HCT116 (cell line): ENCODE measurements around the gene REEP5.

Experiments
- EZH2 ChIP-seq: fragments of 200-600 bp; sonication (generic); IDR thresholded peaks from 2 replicates; pipeline ENCODE4 v1.6.1; 2017; ENCODE audit warnings: antibody characterized with exemption, mixed run types
- EZH2phosphoT487 ChIP-seq: fragments of 200-600 bp; IDR thresholded peaks from 2 replicates; pipeline ENCODE4 v1.6.1; 2018; ENCODE audit warnings: antibody characterized with exemption, borderline replicate concordance
- JUND ChIP-seq: IDR thresholded peaks from 2 replicates; pipeline ENCODE4 v1.6.1; 2012
- POLR2A ChIP-seq: IDR thresholded peaks from 2 replicates; pipeline ENCODE4 v1.7.0; 2011; ENCODE audit warnings: borderline replicate concordance; ENCODE audit not compliant: insufficient read depth, insufficient read length; ENCODE audit errors: extremely low read depth
- POLR2AphosphoS5 ChIP-seq: IDR thresholded peaks from 2 replicates; pipeline ENCODE4 v1.6.1; 2011; ENCODE audit warnings: mild to moderate bottlenecking, low read depth, low read length, moderate library complexity

DNA sequence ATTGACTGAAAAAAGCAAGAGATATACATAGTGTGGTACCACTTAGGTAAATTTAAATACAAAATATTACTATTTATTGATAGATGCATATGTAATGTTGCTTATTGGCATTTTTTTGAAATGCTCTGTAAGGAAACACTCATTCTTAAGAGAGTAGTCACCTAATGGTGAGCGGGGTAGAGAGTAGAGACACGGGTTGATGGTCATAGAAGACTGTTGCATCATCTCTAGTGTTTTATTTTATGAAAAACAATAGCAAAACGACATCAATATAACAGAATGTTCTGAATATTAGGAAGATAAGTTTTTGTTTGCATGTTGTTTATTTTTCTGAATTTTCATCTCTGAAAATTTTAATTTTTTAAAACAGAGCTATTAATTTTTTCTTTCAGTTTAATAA is 56.9 kb downstream of the REEP5 start:
- no peak for TF ChIP-seq EZH2phosphoT487
- TF ChIP-seq POLR2AphosphoS5: no peak
- no peak for TF ChIP-seq POLR2A
- TF ChIP-seq JUND: no peak
- TF ChIP-seq EZH2: no peak
